ENCODE measurements around the gene TAS2R50.
A peak's percentile ranks its signal among the peaks of the same experiment; 100 is the strongest.
"Not testable (repeated sequence)": the region's sequence is repeated elsewhere in the genome, so short reads cannot be mapped to it uniquely, and the experiment has no call there.

The TAS2R50 gene, protein sequence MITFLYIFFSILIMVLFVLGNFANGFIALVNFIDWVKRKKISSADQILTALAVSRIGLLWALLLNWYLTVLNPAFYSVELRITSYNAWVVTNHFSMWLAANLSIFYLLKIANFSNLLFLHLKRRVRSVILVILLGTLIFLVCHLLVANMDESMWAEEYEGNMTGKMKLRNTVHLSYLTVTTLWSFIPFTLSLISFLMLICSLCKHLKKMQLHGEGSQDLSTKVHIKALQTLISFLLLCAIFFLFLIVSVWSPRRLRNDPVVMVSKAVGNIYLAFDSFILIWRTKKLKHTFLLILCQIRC

DNA sequence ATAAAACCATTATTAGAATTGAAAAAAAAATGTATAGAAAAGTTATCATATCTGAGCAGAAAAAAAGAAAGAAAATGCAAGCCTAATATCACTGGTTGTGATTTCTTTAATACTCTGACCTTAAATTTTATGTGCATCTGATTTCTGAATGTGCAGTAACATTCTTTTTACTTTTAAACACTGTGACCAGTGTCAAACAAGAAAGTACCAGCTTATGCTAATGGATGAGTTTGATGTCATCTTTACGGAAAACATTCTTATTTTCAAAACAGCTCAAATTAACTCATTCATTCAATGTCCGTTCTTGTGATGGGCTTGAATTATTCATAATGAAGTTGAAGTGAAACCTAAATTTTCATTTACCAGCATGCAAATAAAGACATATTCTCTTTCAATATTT, at the start of gene TAS2R50:
TSS of gene TAS2R50 (minus strand) at position 101 of the 400 bp plus-strand sequence. CDS start at position 49, 52 bp downstream.
- no peak for DNase-seq

DNA sequence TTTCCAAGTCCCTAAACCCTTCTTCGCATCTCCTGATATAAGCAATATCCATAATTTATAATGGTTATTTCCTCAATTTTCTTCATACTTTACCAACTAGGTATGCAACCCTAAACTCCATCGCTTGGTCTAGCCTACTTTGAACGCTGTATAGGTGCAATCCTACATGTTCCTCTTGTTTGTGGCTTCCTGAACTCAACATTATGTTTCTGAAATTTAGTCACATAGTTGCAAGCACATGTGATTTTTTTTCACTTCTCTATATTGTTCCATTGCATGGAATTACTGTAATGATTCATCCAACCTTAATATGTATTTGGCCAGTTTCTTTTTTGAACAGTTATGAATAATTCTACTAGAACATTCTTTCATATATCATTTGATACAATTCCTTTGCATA, 47.2 kb upstream of the TAS2R50 start:
- DNase-seq, result not testable (repeated sequence)

DNA sequence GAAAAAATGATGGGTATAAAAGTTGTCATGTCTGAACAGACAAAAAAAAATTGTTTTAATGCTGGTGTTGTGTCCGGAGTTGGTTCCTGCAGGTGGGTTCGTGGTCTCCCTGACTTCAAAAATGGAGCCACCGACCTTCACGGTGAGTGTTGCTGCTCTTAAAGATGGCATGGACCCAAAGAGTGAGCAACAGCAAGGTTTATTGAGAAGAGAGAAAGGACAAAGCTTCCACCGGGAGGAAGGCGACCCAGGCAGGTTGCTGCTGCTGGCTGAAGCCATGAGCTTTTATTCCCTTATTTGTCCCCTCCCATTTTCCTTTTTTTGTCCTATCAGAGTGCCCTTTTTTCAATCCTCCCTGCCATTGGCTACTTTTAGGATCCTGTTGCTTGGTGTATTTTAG, 44.6 kb upstream of the TAS2R50 start, which contains the start of gene TAS2R31:
TSS of gene TAS2R31 (minus strand) at position 101 of the 400 bp plus-strand sequence. CDS start at position 29, 72 bp downstream.
- no peak for DNase-seq

DNA sequence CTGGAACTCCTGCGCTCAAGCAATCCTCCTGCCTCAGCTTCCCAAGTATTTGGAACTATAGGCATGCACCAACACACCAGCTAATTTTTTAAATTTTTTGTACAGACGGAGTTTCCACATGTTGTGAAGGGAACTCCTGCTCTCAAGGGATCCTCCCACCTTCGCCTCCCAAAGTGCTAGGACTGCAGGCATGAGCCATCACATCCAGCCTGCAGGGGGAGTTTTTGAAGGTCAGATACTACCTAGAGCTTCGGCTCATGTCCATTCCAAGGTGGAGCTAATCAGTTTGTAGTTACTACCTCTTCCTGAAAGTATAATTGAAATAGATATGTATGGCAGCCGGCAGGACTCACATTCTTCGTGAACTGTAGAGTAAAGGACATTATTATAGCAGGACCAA, 39.4 kb upstream of the TAS2R50 start:
- peak; percentile 5 for DNase-seq

DNA sequence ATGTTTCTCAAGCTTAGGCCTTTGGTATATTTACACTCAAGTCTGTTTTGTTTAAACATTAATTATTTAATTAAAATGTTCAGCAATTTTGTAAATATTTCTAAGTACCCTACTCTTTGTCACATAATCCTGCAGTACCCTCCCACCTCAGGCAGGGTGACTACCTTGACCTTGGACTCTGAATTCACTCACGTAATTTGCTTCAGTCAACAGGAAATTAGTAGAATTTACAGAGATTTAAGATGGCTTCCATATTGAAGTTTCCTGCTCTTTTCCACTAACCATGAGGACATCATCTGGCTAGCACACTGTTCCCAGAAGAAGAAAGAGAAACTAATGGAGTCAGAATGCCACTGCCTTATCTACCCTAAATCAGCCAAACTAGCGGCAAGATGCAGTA, 36.7 kb upstream of the TAS2R50 start:
- no peak for DNase-seq

DNA sequence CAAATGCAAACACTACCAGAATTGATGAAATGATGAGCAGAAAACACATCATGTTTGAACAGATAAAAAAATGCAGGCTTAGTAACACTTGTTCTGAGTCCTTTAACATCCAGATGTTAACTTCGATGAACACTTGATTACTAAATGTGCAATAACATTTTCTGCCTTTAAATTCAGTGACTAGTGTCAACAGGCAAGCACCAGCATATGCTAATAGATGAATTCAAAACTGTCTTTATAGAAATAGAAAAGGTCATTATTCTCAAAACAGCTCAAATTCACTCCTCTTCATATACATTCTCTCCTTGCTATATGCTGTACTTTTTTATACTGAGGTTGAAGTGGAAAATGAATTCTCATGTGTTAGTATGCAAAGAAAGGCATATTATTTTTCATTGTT, 35.8 kb upstream of the TAS2R50 start, which contains the start of gene TAS2R19:
TSS of gene TAS2R19 (minus strand) at position 101 of the 400 bp plus-strand sequence. CDS start at position 52, 49 bp downstream.
- no peak for DNase-seq

DNA sequence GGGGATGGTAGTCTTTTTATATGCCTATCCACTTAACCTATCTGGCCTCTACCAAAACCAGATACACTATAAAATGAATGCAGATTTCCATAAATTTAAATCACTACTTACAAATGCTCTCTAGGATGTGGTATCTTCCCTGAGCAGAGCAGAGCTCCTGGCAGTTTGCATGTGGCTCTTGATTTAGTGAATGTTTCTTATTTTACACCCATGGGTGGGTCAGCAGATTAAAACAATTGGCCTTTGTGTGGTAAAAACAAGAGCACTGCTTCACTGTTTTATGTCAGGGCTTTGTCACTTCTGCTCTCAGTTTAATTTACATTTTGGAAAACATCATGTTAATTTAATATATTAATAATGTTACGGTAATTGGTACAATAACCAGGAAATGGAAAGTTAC, 30.2 kb upstream of the TAS2R50 start:
- peak; percentile 3 for DNase-seq

DNA sequence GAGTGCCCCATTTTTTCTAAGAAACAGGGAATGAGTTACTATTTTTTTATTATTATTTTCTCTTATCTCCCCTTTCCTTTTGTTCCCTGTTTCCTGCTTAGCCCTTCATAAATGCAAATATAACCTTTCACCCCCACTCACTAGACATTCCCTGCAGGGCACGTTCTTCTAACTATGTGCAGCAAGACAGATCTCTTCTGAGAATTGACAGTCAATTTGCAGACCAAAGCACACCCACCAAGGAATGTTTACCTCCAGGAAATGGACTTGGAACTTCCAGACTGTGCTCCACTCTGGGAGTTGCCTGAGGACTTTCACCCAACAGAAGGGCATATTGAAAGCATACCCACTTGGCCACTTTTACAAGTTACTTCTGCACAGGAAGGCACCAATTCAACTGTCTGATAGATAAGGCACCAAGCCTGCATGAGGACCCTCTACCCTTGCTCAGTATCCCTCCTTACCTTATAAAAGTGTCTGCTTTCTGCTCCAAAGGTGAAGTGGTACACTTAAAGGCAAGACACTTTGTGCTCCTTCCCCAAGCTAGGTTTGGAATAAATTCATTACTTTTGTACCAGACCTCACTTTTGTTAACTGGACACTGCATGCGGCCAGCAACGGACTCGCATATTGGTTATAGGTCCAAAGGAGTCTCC, 29.2 kb upstream of the TAS2R50 start:
- peak; percentile 5 for DNase-seq

DNA sequence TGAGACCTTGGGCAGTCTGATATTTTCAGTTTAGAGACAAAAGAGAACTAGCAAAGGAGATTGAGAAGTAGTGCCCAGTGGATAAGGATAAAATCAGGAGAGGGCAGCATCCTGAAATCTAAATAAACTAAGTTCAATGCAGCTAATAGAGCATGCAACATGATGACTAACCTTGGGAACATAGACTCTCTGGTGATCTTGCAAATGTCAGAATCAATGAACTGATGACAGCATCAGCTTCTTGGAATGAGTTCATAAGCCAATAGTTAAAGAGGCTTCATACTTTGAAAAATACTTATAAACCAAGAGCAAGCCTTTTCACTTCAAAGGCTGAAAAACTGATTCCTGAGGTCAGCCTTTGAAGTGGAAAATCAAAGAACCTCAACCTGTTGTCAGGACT, 27.5 kb upstream of the TAS2R50 start:
- no peak for DNase-seq

DNA sequence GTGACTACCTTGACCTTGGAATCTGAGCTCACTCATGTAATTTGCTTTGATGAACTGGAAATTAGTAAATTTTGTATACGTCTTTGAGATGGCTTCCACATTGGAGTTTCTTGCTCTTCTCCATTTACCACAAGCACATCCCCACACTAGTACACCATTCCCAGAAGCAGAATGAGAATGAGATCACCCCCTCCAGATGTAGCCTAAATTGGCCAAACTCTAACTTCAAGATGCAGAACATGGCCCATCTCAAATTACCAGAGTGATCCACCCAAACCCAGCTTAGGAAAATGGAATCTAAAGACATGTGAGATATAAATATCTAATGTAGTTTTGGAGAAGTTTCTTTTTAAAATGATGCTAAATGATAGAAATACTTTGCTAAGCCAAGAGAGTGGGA, 20.9 kb upstream of the TAS2R50 start:
- DNase-seq, result no peak

DNA sequence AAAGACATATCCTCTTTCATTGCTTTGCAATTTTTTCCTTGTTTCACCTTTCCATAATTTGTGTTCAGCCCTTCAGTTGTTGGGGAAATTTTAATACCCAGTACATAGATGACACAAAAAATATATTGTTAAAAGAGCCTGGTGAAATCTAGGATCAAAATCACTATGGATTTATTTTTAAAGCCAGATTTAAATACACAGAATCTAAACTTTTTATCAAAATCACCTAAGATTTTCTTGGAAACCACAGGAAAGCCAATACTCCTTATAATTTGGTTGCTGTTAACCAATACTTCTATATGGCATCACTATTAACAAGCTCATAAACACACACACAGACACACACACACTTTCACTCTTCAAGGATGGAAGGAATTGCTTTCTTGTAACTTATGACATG, 11.5 kb upstream of the TAS2R50 start, which contains the start of gene TAS2R20:
TSS of gene TAS2R20 (minus strand) at position 101 of the 400 bp plus-strand sequence. CDS start 429 bp downstream, outside the sequence.
- DNase-seq, result no peak

DNA sequence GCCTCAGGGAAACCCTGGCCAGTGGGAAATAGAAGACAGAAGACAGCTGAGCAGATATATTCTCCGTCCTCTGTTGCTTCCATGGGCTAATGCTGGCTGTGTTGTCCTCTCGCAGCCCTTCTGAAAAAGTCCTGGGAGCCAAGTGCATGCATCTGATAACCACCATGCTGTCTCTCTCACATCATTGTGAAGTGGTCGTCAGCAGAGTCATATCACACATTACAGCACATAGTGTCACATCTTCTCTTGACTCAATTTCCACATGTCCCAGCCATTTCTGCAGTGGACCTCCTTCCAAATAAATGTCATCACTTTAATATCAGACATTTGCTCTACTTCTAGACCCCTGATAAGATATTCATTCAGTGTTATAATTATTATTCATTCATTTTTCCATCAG, 7.6 kb upstream of the TAS2R50 start:
- no peak for DNase-seq

DNA sequence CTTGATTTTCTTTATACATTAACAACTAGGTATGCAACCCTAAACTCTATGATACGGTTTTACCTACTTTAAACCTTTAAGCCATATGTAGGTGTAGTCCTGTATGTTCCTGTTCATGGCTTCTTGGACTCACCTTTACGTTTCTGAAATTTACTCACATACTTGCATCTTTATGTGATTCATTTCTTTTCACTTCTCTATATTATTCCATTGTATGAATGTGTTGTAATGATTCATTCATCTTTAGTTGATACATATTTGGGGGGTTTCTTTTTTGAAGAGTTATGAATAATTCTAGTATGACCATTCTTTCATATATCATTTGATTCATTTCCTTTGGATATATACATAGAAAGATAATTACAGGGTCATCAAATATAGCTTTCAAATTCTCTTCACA, 2.4 kb upstream of the TAS2R50 start:
- DNase-seq, result no peak

DNA sequence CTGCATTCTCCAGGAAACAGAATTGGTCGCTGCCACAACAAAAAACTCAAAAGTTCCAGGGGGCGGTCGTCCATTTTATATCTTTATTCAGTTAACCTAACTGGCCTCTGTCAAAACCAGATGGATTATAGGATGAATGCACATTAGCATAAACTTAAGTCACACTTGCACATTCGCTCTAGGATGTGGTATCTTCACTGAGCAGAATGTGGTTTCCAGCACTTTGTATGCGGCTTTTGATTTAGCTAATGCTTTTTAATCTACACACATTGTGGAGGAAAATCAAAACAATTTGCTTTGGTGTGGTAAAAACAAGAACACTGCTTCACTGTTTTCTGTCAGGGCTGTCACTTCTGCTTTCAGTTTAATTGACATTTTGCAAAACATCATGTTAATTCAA, 4.5 kb downstream of the TAS2R50 start:
- peak; percentile 13 for DNase-seq

DNA sequence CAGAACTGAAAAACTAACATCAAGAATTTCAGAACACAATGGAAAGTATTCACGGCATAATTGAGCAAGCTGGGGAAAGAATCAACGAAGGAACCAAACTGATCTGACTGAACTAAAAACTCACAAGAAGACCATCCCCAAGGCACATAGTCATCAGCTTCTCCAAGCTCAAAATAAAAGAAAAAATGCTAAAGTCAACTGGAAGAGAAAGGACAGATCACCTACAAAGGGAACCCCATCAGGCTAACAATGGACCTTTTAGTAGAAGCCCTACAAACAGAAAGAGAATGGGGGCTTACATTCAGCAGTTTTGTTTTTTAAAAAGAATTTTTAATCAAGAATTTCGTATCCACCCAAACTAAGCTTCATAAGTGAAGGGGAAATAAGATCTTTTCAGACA, 11.7 kb downstream of the TAS2R50 start:
- DNase-seq, result no peak

DNA sequence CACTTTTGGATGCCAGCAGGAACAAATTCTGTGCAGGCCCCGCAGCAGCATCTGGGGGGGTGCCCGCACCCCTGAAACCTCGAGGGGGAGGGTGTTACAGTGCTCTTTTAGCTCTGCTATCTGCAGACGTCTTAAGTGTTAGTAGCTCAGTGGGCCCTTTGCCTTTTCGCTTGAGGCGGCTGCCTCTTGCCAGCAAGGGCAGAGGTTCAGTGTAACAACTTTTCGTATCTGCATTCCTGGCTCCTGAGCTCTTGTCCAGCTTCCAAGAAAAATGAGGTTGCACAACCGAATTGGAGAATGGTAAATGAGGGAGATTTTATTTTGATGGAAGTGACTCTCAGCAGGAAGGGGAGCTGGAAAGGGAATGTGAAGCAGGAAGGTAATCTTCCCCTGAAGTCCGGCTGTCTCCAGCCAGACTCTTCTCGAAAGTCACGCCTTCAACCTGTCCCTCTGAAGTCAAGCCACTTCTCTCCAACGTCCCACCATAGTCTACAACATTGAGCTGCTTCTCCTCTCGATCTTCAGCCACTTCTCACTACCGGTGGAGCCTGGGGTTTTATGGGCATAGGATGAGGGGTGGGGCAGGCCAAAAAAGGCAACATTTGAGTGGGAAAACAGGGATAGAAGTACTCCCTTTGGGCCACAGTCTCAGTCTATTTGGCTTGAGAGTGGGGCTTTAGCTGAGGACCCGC, 17.8 kb downstream of the TAS2R50 start:
- no peak for DNase-seq

DNA sequence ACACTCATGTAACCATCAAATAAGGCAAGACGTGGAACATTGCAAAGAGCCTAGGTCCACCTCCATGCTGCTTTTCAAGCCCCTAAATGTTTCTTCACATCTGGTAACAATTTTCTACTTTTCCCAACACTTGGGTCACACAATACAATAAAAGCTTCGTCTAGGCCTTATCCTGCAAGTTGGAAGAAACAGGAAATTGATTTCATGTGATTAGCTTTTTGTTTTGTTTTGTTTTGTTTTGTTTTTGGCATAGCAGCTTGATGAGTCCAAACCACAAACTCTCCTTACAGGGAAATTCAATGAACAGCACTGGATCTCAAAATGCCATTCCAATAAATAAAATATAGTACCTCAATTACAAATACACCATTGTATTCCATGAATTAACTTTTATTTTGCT, 19.3 kb downstream of the TAS2R50 start:
- no peak for DNase-seq

DNA sequence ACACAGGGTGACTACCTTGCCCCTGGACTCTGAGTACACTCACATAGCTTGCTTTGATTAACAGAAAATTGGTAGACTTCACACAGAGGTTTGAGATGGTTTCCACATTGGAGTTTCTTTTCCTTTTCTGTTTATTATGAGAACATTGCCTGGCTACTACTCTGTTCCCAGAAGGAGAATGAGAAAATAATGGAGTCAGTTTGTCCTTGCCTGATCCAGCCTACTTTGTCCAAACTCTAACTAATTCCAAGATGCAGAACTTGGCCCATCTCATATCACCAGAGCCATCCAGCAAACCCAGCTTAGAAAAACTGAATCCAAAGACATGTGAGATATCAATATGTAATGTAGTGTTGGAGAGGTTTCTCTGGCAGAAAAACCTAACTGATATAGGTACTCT, 20.4 kb downstream of the TAS2R50 start:
- no peak for DNase-seq

DNA sequence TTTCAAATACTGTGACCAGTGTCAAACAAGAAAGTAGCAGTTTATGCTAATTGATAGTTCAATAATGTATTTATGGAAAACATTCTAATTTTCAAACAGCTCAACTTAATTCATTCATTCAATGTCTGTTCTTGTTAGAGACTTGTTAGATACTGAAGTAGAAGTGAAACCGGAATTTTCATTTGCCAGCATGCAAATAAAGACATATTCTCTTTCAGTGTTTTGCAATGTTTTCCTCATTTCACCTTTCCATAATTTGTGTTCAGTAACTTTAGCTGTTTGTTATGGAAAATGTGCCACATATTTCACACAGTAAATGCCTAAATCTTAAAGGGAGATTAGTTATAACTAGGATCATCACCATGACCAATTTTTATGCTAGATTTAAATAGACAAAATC, 21.2 kb downstream of the TAS2R50 start:
- no peak for DNase-seq

DNA sequence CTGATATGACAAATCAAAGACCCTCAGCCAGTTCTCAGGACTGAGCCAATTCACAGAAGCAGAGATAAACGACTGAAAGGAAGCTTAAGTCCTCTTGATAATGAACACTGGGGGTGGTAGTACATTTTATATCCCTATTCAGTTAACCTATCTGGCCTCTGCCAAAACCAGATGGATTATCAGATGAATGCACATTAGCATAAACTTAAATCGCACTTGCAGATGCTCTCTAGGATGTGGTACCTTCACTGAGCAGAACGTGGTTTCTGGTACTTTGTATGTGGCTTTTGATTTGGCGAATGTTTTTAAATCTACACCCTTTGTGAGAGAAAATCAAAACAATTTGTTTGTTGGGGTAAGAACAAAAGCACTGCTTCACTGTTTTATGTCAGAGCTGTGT, 26.5 kb downstream of the TAS2R50 start:
- DNase-seq, result peak; percentile 85

DNA sequence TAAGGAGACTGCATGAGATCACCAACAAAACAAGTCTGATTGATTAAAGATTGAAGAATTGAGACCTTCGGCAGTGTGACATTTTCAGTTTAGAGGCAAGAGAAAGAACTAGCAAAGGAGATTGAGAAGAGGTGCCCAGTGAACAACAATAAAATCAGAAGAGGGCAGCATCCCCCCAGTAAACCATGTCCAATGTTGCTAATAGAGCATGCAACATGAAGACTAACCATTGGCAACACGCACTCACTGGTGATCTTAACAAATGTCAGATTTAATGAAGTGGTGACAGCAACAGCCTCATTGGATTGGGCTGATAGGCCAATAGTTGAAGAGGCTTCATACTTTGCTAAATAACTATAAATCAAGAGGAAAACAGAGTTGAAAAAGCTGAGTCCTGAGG, 26.9 kb downstream of the TAS2R50 start:
- DNase-seq, result no peak

DNA sequence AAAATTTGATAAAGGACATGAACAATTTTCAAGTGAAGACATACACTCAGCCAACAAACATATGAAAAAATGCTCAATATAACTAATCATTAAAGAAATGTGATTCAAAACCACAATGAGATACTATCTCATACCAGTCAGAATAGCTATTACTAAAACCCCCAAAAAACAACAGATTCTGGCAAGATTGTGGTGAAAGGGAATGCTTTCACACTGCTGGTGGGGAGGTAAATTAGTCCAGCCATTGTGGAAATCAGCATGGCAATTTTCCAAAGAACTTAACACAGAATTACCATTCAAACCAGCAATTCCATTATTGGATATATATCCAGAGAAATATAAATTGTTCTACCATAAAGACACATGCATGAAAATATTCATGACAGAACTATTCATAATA, 29.0 kb downstream of the TAS2R50 start:
- no peak for DNase-seq

DNA sequence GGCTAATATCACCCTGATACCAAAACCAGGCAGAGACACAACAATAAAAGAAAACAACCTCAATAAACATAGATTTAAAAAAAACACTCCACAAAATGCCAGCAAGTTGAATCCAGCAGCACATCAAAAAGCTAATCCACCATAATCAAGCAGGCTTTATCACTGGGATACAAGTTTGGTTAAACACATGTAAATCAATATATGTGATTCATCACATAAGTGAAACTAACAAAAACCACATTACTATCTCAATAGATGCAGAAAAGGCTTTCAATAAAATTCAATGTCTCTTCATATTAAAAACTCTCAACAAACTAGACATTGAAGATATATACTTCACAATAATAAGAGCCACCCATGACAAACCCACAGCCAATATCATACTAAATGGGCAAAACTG, 30.6 kb downstream of the TAS2R50 start:
- no peak for DNase-seq

DNA sequence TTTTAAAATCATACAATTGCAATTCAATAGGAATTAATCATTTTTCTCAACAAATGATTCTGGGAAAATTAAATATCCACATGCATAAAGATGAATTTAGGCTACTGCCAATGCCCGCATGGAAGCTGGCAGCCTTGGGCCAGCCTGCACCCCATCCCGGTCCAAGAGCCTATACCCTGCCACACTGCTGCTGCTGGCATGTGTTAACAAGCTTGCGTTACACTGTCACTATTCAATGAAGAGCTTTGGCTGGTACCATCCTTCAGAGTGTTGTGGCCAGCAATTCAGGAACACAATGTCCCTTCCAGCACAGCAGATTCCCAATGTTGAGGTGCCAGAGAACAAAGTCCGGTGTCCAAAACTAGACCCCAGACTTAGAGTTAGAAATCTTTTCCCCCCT, 34.1 kb downstream of the TAS2R50 start:
- no peak for DNase-seq
